Astrocyte of the cerebellum (primary cell): ENCODE data around the gene INPP5F.

Experiments used
- DNase-seq: peaks from one replicate; pipeline ENCODE4 v3.0.0-alpha.2; 2011; ENCODE audit warnings: low read depth
- H3K4me3 ChIP-seq: 2 replicates; pipeline ENCODE4 v1.5.1; 2011; ENCODE audit warnings: mild to moderate bottlenecking, low read depth, low read length, moderate library complexity
- in situ Hi-C: cut with HindIII; loops from 2 replicates; pipeline ENCODE4 v1.10.0; 2017; ENCODE audit warnings: low sequenced_read_pairs
- TF ChIP-seq, protein P1 (sequence below): IDR thresholded peaks from 2 replicates; pipeline ENCODE4 v1.5.1; 2012; ENCODE audit warnings: low read length, low read depth, moderate library complexity, mild to moderate bottlenecking; ENCODE audit errors: missing control alignments

The INPP5F gene

DNA sequence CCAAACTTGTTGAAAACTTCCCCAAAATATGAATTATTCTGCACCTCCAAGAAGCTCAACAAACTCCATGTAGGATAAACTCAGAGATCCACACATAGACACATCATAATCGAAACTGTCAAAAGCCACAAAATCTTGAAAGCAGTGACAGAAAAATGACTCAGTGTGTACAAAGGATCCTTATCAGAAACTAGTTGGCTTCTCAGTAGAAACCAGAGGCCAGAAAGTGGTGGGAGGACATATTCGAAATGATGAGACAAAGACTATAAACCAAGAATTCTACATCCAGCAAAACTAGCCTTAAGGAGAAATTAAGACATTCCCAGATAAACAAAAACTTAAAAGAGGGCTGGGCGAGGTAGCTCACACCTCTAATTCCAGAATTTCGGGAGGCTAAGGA lies 108.3 kb downstream of the INPP5F start:
- TF ChIP-seq, protein P1, sequence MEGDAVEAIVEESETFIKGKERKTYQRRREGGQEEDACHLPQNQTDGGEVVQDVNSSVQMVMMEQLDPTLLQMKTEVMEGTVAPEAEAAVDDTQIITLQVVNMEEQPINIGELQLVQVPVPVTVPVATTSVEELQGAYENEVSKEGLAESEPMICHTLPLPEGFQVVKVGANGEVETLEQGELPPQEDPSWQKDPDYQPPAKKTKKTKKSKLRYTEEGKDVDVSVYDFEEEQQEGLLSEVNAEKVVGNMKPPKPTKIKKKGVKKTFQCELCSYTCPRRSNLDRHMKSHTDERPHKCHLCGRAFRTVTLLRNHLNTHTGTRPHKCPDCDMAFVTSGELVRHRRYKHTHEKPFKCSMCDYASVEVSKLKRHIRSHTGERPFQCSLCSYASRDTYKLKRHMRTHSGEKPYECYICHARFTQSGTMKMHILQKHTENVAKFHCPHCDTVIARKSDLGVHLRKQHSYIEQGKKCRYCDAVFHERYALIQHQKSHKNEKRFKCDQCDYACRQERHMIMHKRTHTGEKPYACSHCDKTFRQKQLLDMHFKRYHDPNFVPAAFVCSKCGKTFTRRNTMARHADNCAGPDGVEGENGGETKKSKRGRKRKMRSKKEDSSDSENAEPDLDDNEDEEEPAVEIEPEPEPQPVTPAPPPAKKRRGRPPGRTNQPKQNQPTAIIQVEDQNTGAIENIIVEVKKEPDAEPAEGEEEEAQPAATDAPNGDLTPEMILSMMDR = no peak
- no peak for DNase-seq

DNA sequence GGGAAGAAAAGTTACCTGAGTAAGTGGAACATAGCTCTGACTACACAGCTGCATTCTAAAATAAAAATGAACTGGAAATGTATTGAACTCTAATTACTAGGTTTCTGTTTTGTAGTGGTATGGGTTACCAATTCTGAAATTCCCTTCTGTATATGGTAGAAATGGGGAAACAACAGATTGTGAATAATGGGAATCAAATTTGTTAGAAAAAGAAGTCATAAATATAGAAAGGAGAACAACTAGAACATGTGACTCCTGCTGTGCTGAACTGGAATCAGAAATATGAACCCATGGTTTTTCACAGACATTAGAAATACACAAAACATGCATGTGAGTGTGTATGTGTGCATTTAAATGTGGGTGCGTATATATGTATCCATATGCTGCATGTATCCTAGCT lies 119.8 kb downstream of the INPP5F start:
- TF ChIP-seq, protein P1 = no peak
- in situ Hi-C loops = loop anchor here (5.0 kb wide), 1 partner anchor 158 kb away; no protein-coding TSS in a partner anchor
- DNase-seq = no peak
- no peak overlapping the region for H3K4me3 ChIP-seq

More for the DNA sequence above, 108.3 kb downstream of the INPP5F start:
- in situ Hi-C loops = no loop called here
- no peak overlapping the region for H3K4me3 ChIP-seq

DNA sequence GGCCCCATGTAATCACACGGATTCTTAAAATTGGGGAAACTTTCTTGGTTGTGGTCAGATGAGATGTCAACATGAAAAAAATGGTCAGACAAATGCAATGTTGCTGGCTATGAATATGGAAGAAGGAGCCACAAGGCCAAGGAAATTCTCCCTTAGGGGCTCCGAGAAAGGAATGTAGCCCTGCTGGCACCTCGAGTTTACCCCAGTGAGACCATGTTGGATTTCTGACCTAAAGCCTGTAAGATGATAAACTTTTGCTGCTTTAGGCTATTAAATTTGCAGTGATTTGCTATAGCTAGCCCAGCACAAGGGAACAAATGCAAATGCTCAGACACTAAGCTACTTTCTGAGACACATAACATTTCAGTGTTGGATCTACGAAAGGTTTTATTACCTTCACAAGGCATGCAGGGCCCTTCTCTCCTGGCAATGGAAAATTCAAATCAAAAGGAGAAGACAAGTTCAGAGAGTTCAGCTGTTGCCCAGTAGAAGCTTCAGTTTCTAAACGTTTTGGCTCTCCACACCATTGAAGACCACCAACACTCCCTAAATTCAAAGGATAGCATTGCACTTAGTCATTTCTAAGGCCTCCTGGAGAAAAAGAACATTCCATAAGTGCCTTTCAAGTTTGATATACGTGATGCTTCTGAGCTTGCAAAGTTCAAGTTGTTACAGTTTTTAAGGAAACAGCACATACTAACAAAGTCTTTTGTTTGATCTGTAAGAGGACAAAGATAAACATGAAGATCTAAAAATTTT lies 123.4 kb downstream of the INPP5F start:
- peak; percentile 61 for DNase-seq
- TF ChIP-seq, protein P1 = no peak
- H3K4me3 ChIP-seq = no peak overlapping the region
- in situ Hi-C loops = loop anchor here (5.0 kb wide), 1 partner anchor 162 kb away; no protein-coding TSS in a partner anchor

DNA sequence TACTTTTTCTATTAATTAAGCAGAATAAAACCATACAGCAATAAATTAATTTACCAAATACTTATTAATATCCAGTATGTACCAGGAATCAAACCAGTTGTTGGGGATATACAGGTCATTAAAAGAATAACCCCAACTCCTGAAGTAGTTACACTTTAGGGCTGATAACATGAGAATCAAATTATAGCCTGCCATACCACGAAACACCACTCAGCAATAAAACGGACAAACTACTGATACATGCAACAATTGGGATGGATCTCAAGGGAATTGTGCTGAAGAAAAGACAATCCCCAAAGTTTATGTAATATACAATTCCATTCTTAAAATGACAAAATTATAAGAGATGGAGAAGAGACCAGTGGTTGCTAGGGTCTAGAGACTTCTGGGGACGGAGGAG lies 124.1 kb downstream of the INPP5F start:
- TF ChIP-seq, protein P1 = no peak
- no peak overlapping the region for H3K4me3 ChIP-seq
- in situ Hi-C loops = loop anchor here (5.0 kb wide), 1 partner anchor 163 kb away; no protein-coding TSS in a partner anchor
- DNase-seq = no peak

DNA sequence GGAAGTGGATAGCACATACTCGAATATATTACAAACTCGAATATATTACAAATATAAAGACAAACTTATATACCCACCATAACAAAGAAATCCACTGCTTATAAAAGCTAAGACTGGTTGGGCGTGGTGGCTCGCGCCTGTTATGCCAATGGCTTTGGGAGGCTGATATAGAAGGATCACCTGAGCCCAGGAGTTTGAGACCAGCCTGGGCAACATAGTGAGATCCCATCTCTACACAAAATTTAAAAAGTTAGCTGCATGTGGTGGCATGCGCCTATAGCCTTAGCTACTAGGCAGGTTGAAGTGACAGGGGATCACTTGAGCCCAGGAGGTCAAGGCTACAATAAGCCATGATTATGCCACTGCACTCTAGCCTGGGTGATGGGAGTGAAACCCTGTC lies 126.4 kb downstream of the INPP5F start:
- no peak for DNase-seq
- in situ Hi-C loops = no loop called here
- no peak overlapping the region for H3K4me3 ChIP-seq
- TF ChIP-seq, protein P1 = no peak

DNA sequence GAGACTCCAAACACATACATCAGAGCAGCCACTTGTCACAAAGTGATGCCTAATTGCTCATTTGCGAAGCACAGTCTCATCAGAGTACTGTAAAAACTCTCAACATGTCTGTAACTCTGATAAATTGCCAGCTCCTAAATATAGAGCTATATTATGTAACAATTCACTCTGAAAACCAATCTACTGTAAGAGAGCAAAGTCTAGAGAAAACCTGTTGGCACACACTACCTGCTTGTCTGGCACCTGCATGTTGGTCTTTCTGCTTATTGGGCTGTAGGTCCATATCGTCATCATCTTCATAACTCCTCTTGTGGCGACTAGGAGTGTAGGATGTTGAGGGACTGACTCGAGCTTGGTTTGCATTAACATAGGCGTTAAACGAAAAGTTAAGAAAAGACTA lies 127.0 kb downstream of the INPP5F start:
- TF ChIP-seq, protein P1 = no peak
- no peak for DNase-seq
- in situ Hi-C loops = no loop called here
- no peak overlapping the region for H3K4me3 ChIP-seq
